Tibial nerve (tissue), 4 donors: Measurements from ENCODE around the gene LMF2. TPM values are rescaled to one million over a fixed set of nuclear protein-coding genes. Genes with fewer than 3 reads are reported as not detected.
A peak's percentile ranks its signal among the peaks of the same experiment; 100 is the strongest.

ENCODE experiments used
- DNase-seq, 2 donors: peaks; one replicate each; pipeline ENCODE4 v3.0.0-alpha.2; 2019; ENCODE audit warnings: low spot score in 2 of 2
- H3K27ac ChIP-seq, 4 donors: fragments of 200-600 bp; sonication (generic) in 3 of 4; one replicate each; pipeline ENCODE4 v1.5.1; 2017 to 2019; ENCODE audit warnings: mild to moderate bottlenecking in 1 of 4
- H3K27me3 ChIP-seq, 2 donors: fragments of 200-600 bp; sonication (generic) in 1 of 2; one replicate each; pipeline versions ENCODE4 v1.5.1 to v1.6.0; 2017 to 2019
- H3K36me3 ChIP-seq, 3 donors: fragments of 200-600 bp; sonication (generic); one replicate each; pipeline ENCODE4 v1.5.1; 2018 to 2019
- H3K4me1 ChIP-seq, 4 donors: fragments of 200-600 bp; sonication (generic) in 3 of 4; one replicate each; pipeline ENCODE4 v1.5.1; 2017 to 2019
- H3K4me3 ChIP-seq, 4 donors: fragments of 200-600 bp; sonication (generic) in 3 of 4; one replicate each; pipeline ENCODE4 v1.5.1; 2017 to 2019; ENCODE audit warnings: mild to moderate bottlenecking in 1 of 4, moderate library complexity in 1 of 4
- H3K9me3 ChIP-seq, 4 donors: fragments of 200-600 bp; sonication (generic) in 3 of 4; one replicate each; pipeline ENCODE4 v1.5.1; 2017 to 2019
- CTCF ChIP-seq, 5 experiments: fragments of 200-600 bp in 3 of 5; fragments of 450-650 bp in 2 of 5; sonication (generic) in 3 of 5; IDR thresholded peaks; one replicate each; pipeline ENCODE4 v1.5.1; 2016 to 2019; ENCODE audit warnings: antibody characterized with exemption in 5 of 5, mild to moderate bottlenecking in 3 of 5, moderate library complexity in 2 of 5
- EP300 ChIP-seq, 2 donors: sonication (generic); formaldehyde crosslinking; IDR thresholded peaks; one replicate each; pipeline ENCODE4 v1.6.1; 2017; ENCODE audit warnings: antibody characterized with exemption in 2 of 2, mild to moderate bottlenecking in 1 of 2
- POLR2A ChIP-seq, 2 donors: fragments of 450-650 bp; IDR thresholded peaks; one replicate each; pipeline ENCODE4 v1.6.1; 2017; ENCODE audit warnings: antibody characterized with exemption in 2 of 2, mild to moderate bottlenecking in 2 of 2, moderate library complexity in 2 of 2
- WGBS, 2 donors: methylation state at CpG; one replicate each; pipeline ENCODE4 v1.1.5; 2018; 5-methylcytosine and 5-hydroxymethylcytosine counted together
- total RNA-seq, 4 donors: library from RNA; depleted of rRNA; stranded (reverse); fragments of >200 nt; gene quantifications; one replicate each; pipeline ENCODE4 v1.1.0, GENCODE V29; 2016

The LMF2 gene
- total RNA-seq, 4 donors from 2014 or later = 53.7 to 85.2 (median 58.1) TPM

DNA sequence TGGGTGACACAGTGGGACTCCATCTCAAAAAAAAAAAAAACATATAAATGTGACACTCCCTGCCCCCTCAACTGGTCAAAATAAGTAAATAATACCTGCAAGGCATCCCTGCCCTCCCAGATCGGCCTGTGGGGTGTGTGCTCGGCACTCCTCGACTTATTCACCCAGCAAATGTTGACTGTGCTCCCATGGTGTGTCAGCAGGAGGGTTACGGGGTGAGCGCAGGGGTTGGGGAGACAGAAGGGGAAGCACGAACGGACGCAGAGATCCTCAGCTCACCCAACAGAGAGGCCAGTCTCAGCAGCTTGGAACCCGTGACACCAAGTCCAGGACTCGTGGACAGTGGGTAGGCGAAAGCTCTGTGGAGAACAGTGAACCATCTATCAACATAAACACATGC lies 27.8 kb downstream of the LMF2 start:
- Histone ChIP-seq H3K27ac (no peak overlapping the region), H3K36me3 (no peaks in the 10 kb centered on the region), H3K9me3 (no peaks in the 10 kb centered on the region), H3K4me3 (no peak overlapping the region), H3K4me1 (peaks cover 0 to 20% (median 12%) of the 10 kb centered on the region in 4 donors), H3K27me3 (peaks cover 4 to 48% of the 10 kb centered on the region in 2 donors)
- TF ChIP-seq EP300 (IDR thresholded peaks at IDR 0.05) (no peak), POLR2A (IDR thresholded peaks at IDR 0.05) (no peak), CTCF (IDR thresholded peaks at IDR 0.05) (no peak)
- 68 to 69% methylated on average over 11 of the region's 11 CpGs for WGBS, 2 donors
- DNase-seq = no peak

GRCh38 chr22:50477923-50478322 lies 29.6 kb downstream of the LMF2 start:
- WGBS, 2 donors = 89 to 92% methylated on average over 12 of the region's 12 CpGs
- DNase-seq = no peak
- no peaks in the 10 kb centered on the region for H3K9me3 ChIP-seq
- H3K27ac ChIP-seq = no peak overlapping the region
- TF ChIP-seq CTCF (IDR thresholded peaks at IDR 0.05) = no peak
- no peak for TF ChIP-seq POLR2A (IDR thresholded peaks at IDR 0.05)
- no peak for TF ChIP-seq EP300 (IDR thresholded peaks at IDR 0.05)
- no peak overlapping the region for H3K4me3 ChIP-seq
- H3K27me3 ChIP-seq = peaks cover 4 to 30% of the 10 kb centered on the region in 2 donors
- H3K36me3 ChIP-seq = no peaks in the 10 kb centered on the region
- H3K4me1 ChIP-seq = peaks cover 5 to 31% (median 21%) of the 10 kb centered on the region in 4 donors

DNA sequence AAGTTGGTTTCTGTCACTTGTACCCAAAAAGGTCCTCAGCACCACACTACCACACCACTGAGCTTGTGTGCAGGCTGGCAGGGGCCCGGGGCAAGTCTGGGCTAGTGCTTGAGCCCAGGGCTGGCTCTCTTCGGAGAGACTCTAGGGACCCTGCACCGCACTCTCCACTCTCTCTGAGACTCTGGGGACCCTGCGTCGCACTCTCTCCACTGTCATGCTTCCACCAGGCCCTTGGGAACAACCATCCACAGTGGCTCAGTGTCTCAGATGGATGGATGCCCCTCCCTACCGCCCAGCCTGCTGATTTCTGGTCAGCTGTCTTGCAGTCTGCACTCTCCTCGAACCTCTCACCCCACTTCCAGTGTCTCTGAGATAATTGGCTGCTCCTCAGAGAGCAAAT lies 30.6 kb downstream of the LMF2 start:
- 72 to 74% methylated on average over 7 of the region's 7 CpGs for WGBS, 2 donors
- H3K36me3 ChIP-seq = no peaks in the 10 kb centered on the region
- no peak overlapping the region for H3K27ac ChIP-seq
- no peak overlapping the region for H3K4me3 ChIP-seq
- peaks cover 0 to 19% of the 10 kb centered on the region in 2 donors for H3K27me3 ChIP-seq
- TF ChIP-seq CTCF (IDR thresholded peaks at IDR 0.05) (no peak), EP300 (IDR thresholded peaks at IDR 0.05) (no peak), POLR2A (IDR thresholded peaks at IDR 0.05) (no peak)
- peaks cover 5 to 39% (median 28%) of the 10 kb centered on the region in 4 donors for H3K4me1 ChIP-seq
- no peaks in the 10 kb centered on the region for H3K9me3 ChIP-seq
- DNase-seq = no peak

- Histone ChIP-seq H3K27me3 (peaks cover 0 to 8% of the 10 kb centered on the region in 2 donors), H3K4me1 (peaks cover 5 to 41% (median 37%) of the 10 kb centered on the region in 4 donors), H3K9me3 (no peaks in the 10 kb centered on the region), H3K36me3 (no peaks in the 10 kb centered on the region), H3K27ac (peak overlapping the region in 1 of 4 donors; percentile 90), H3K4me3 (peak overlapping the region; percentile 34 to 83 (median 54))
- WGBS, 2 donors = 89 to 95% methylated on average over 6 of the region's 6 CpGs
- DNase-seq = no peak
- TF ChIP-seq EP300 (IDR thresholded peaks at IDR 0.05) = no peak
- no peak for TF ChIP-seq CTCF (IDR thresholded peaks at IDR 0.05)
- no peak for TF ChIP-seq POLR2A (IDR thresholded peaks at IDR 0.05)
Measured at GRCh38 chr22:50475652-50476002, 31.9 kb downstream of the LMF2 start.

GRCh38 chr22:50474710-50475651 lies 32.5 kb downstream of the LMF2 start, which contains the start of gene SBF1:
TSS of gene SBF1 (minus strand) at chr22:50475035. CDS start at chr22:50474840, 195 bp downstream.
- WGBS, 2 donors = 4 to 28% methylated on average over 6 to 20 of the region's 97 CpGs
- Histone ChIP-seq H3K27me3 (peaks cover 0 to 2% of the 10 kb centered on the region in 2 donors), H3K36me3 (no peaks in the 10 kb centered on the region), H3K4me3 (peak within 1 kb of the TSS; percentile 56 to 83 (median 77)), H3K27ac (peak within 1 kb of the TSS; percentile 68 to 90 (median 82)), H3K4me1 (peaks cover 5 to 47% (median 44%) of the 10 kb centered on the region in 4 donors), H3K9me3 (no peaks in the 10 kb centered on the region)
- TF ChIP-seq POLR2A (IDR thresholded peaks at IDR 0.05) = peak; percentile 79 to 93
- TF ChIP-seq EP300 (IDR thresholded peaks at IDR 0.05) = peak in 1 of 2 donors; percentile 51
- peak in 1 of 5 experiments; percentile 18 for TF ChIP-seq CTCF (IDR thresholded peaks at IDR 0.05)
- DNase-seq = peak; percentile 83 to 89
